Measurements from ENCODE around the gene KNL1.
"Not testable (repeated sequence)": the region's sequence is repeated elsewhere in the genome, so short reads cannot be mapped to it uniquely, and the experiment has no call there.

KNL1 gene

GRCh38 chr15:40660686-40661085 is 66.6 kb downstream of the KNL1 start:
- no peak overlapping the region for H3K4me3 ChIP-seq (replicated peaks; ENCODE audit: low read depth, low read length)
- no peak for DNase-seq (ENCODE audit: extremely low read depth, low read depth)
- TF ChIP-seq CTCF (IDR thresholded peaks at IDR 0.05; ENCODE audit: low read depth, low read length, missing control alignments) = no peak

- TF ChIP-seq CTCF (IDR thresholded peaks at IDR 0.05; ENCODE audit: low read depth, low read length, missing control alignments) = no peak
- H3K4me3 ChIP-seq (replicated peaks; ENCODE audit: low read depth, low read length) = no peak overlapping the region
- no peak for DNase-seq (ENCODE audit: extremely low read depth, low read depth)
Observed at GRCh38 chr15:40664909-40665308, 70.9 kb downstream of the KNL1 start.

GRCh38 chr15:40676290-40676689 is 82.2 kb downstream of the KNL1 start:
- H3K4me3 ChIP-seq (replicated peaks; ENCODE audit: low read depth, low read length); DNase-seq (ENCODE audit: extremely low read depth, low read depth): not testable (repeated sequence)

GRCh38 chr15:40676906-40677305 is 82.9 kb downstream of the KNL1 start:
- not testable (repeated sequence) for DNase-seq (ENCODE audit: extremely low read depth, low read depth); H3K4me3 ChIP-seq (replicated peaks; ENCODE audit: low read depth, low read length)

GRCh38 chr15:40680151-40680550 is 86.1 kb downstream of the KNL1 start:
- TF ChIP-seq CTCF (IDR thresholded peaks at IDR 0.05; ENCODE audit: low read depth, low read length, missing control alignments) = no peak
- no peak for DNase-seq (ENCODE audit: extremely low read depth, low read depth)
- no peak overlapping the region for H3K4me3 ChIP-seq (replicated peaks; ENCODE audit: low read depth, low read length)

- DNase-seq (ENCODE audit: extremely low read depth, low read depth); H3K4me3 ChIP-seq (replicated peaks; ENCODE audit: low read depth, low read length): not testable (repeated sequence)
Observed at GRCh38 chr15:40680959-40681358, 86.9 kb downstream of the KNL1 start.

GRCh38 chr15:40684381-40684780 is 90.3 kb downstream of the KNL1 start:
- no peak for TF ChIP-seq CTCF (IDR thresholded peaks at IDR 0.05; ENCODE audit: low read depth, low read length, missing control alignments)
- no peak for DNase-seq (ENCODE audit: extremely low read depth, low read depth)
- no peak overlapping the region for H3K4me3 ChIP-seq (replicated peaks; ENCODE audit: low read depth, low read length)

- TF ChIP-seq CTCF (IDR thresholded peaks at IDR 0.05; ENCODE audit: low read depth, low read length, missing control alignments) = no peak
- no peak for DNase-seq (ENCODE audit: extremely low read depth, low read depth)
- H3K4me3 ChIP-seq (replicated peaks; ENCODE audit: low read depth, low read length) = no peak overlapping the region
Observed at GRCh38 chr15:40685376-40685775, 91.3 kb downstream of the KNL1 start.
